Neural crest cell (in vitro differentiated cells): ENCODE data around the gene KRT72. TPM values are rescaled to one million over a fixed set of nuclear protein-coding genes. Genes with fewer than 3 reads are reported as not detected.

Experiments
- DNase-seq: peaks from one replicate; pipeline ENCODE4 v3.0.0; 2021; ENCODE audit warnings: low read depth, mixed read lengths, low spot score
- H3K27ac Mint-ChIP-seq: one replicate; pipeline ENCODE4 v1.8.0; 2021; ENCODE audit warnings: mild to moderate bottlenecking, mixed read lengths; ENCODE audit not compliant: unreplicated experiment
- H3K27me3 Mint-ChIP-seq: 2 replicates; pipeline ENCODE4 v1.8.0; 2021; ENCODE audit warnings: low read depth, mild to moderate bottlenecking, mixed read lengths
- H3K36me3 Mint-ChIP-seq: 2 replicates; pipeline ENCODE4 v1.8.0; 2021; ENCODE audit warnings: low read depth, mild to moderate bottlenecking, mixed read lengths
- H3K4me1 Mint-ChIP-seq: 2 replicates; pipeline ENCODE4 v1.8.0; 2021; ENCODE audit warnings: mixed read lengths
- H3K4me3 Mint-ChIP-seq: one replicate; pipeline ENCODE4 v1.8.0; 2021; ENCODE audit warnings: mild to moderate bottlenecking, mixed read lengths
- H3K9me3 Mint-ChIP-seq: 2 replicates; pipeline ENCODE4 v1.8.0; 2021; ENCODE audit warnings: mixed read lengths
- total RNA-seq: library from RNA; stranded (reverse); gene quantifications from 2 replicates; pipeline ENCODE4 v1.2.1, GENCODE V29; 2021
- TF ChIP-seq, protein P1 (sequence below): fragments of 200-600 bp; sonication (generic); conservative IDR thresholded peaks from 2 replicates; pipeline ENCODE4 v1.5.0; 2021; ENCODE audit warnings: antibody characterized with exemption, mild to moderate bottlenecking

Gene KRT72
- total RNA-seq, 1 donor from 2014 or later = not detected

DNA sequence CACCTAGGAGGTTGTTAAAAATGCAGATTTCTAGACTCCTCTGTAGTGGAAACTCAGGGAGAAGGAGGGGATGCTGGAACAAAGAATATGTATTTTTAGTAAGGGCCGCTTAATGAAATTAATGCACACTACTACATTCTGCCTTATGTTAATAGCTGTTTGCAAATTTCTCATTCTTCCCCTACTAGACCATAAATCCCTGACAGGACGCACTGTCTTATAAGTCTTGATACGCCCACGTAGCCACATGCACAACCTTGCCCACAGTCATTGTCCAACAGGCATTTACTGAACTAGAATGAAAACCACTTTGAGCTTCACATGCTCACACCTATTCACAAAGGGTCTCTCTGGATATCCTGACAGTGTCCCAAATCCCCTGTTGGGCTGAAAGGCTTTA is 40.2 kb upstream of the KRT72 start:
- H3K9me3 Mint-ChIP-seq = no peaks in the 10 kb centered on the region
- DNase-seq = no peak
- H3K36me3 Mint-ChIP-seq = no peaks in the 10 kb centered on the region
- H3K4me1 Mint-ChIP-seq = no peaks in the 10 kb centered on the region
- H3K4me3 Mint-ChIP-seq = no peak overlapping the region
- peaks cover 59% of the 10 kb centered on the region for H3K27me3 Mint-ChIP-seq
- no peak overlapping the region for H3K27ac Mint-ChIP-seq
- TF ChIP-seq, protein P1, sequence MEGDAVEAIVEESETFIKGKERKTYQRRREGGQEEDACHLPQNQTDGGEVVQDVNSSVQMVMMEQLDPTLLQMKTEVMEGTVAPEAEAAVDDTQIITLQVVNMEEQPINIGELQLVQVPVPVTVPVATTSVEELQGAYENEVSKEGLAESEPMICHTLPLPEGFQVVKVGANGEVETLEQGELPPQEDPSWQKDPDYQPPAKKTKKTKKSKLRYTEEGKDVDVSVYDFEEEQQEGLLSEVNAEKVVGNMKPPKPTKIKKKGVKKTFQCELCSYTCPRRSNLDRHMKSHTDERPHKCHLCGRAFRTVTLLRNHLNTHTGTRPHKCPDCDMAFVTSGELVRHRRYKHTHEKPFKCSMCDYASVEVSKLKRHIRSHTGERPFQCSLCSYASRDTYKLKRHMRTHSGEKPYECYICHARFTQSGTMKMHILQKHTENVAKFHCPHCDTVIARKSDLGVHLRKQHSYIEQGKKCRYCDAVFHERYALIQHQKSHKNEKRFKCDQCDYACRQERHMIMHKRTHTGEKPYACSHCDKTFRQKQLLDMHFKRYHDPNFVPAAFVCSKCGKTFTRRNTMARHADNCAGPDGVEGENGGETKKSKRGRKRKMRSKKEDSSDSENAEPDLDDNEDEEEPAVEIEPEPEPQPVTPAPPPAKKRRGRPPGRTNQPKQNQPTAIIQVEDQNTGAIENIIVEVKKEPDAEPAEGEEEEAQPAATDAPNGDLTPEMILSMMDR = no peak

DNA sequence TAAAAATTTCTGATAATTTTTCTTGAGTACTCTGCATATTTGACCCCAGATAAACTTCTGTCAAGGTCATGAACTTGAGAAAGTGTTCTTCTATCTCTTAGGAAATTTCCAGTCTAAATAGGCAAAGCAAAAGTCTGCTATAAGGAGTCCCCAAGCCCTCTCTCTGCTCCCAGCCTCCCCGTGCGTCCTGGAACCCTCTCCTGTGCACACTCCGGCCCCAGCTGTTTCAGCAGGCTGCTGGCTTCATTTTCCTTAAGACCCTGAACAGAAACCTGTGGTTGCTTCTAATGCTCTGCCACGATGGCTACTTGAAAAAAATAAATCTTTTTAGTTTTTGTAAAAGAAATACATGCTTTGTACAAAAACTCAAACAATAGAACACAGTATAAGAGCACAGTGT is 36.0 kb upstream of the KRT72 start:
- Mint-ChIP-seq H3K27me3 (peaks cover 39% of the 10 kb centered on the region), H3K4me1 (no peaks in the 10 kb centered on the region), H3K4me3 (no peak overlapping the region), H3K36me3 (no peaks in the 10 kb centered on the region), H3K27ac (no peak overlapping the region), H3K9me3 (no peaks in the 10 kb centered on the region)
- DNase-seq = no peak
- TF ChIP-seq, protein P1 = no peak

DNA sequence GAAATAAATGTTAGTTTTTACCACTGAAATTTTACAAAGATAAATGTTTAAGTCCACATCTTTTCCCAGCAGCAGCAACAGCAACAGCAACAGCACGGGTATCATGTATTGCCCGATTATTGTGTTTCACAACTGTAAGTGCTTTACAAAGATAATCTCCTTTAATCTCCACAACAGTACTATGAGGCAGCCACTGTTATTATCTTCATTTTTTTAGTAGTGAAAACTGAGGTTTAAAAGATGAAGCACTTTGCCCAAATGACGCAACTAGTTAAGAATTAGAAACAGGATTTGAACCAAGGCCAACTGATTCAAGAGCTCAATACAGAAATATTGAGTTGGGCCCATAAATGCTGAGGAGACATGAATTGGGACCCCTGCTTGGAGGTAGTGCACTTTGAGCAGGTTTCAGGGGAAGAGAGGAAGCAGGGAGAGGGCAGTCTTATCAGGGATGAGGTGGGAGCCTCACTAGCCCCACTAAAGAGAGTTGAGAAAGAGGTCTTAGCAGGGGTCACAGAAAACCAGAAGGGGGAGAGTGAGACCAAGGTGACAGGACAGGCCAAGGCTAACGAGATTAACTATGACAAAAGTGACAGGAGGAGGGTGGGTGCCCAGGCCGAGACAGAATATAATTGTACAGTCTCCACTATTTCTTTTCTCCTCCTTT is 35.5 kb upstream of the KRT72 start:
- TF ChIP-seq, protein P1 = no peak
- DNase-seq = no peak
- Mint-ChIP-seq H3K4me3 (no peak overlapping the region), H3K4me1 (no peaks in the 10 kb centered on the region), H3K27ac (no peak overlapping the region), H3K36me3 (no peaks in the 10 kb centered on the region), H3K9me3 (no peaks in the 10 kb centered on the region), H3K27me3 (peaks cover 35% of the 10 kb centered on the region)

DNA sequence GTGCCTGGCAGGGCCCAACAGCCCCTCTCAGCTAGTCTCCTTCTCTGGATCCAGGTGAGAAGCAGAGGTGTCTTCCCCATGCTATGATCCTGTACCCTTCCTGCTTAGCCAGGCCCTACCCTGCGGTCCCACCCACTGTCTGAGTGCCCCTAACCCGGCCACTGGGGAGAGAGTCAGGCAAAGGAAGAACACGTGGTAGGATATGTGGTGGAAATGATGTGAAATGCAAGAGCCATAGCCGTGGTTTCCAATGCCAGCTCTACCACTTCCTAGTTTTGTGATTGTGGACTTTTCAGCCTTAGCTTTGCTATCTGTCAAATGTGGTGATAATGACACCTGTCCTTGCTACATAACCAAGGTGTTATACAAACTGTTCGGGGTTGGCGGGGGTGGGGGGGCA is 34.9 kb upstream of the KRT72 start:
- peaks cover 30% of the 10 kb centered on the region for H3K27me3 Mint-ChIP-seq
- no peak for DNase-seq
- no peaks in the 10 kb centered on the region for H3K36me3 Mint-ChIP-seq
- H3K4me1 Mint-ChIP-seq = no peaks in the 10 kb centered on the region
- no peak overlapping the region for H3K4me3 Mint-ChIP-seq
- no peaks in the 10 kb centered on the region for H3K9me3 Mint-ChIP-seq
- H3K27ac Mint-ChIP-seq = no peak overlapping the region
- TF ChIP-seq, protein P1 = no peak

DNA sequence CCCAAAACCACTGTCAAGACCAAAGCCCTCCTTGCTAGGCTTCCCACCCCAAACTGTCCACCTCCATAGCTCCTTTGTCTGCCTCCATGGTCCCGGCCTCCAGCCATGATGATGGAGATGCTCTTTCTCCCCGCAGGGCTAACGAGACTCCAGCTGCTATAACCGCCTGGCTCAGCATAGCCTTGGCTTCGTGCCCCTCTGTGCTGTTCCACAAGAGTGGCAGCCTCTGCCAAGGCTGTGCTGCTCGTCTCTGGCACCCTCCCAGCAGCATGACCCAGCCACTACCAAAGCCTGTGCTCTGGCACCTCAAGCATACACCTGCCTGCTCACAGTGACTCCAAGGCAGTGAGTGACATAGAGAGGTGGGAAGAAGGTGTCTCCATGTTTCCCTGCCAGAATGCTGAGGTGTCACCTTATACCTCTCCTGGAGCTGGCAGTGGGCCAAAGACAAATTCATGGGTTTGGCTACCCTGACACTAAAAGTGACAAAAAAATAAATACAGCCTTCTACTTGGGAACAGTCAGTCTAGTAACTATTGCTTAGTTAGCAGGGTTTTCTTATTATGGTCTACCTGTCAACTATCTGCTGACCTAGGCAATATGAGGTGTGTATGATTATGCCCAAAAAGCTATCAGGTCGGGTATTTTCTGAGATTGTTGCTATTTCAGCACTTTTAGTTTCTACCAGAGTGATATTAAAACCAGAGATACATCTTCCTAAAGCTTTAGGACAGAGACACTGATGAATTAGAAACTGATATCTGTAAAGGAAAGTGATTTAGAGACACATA is 33.2 kb upstream of the KRT72 start:
- Mint-ChIP-seq H3K4me1 (no peaks in the 10 kb centered on the region), H3K27me3 (peaks cover 17% of the 10 kb centered on the region), H3K27ac (no peak overlapping the region), H3K9me3 (no peaks in the 10 kb centered on the region), H3K4me3 (no peak overlapping the region), H3K36me3 (no peaks in the 10 kb centered on the region)
- TF ChIP-seq, protein P1 = no peak
- no peak for DNase-seq
